ENCODE data around the gene UTP25.

DNA sequence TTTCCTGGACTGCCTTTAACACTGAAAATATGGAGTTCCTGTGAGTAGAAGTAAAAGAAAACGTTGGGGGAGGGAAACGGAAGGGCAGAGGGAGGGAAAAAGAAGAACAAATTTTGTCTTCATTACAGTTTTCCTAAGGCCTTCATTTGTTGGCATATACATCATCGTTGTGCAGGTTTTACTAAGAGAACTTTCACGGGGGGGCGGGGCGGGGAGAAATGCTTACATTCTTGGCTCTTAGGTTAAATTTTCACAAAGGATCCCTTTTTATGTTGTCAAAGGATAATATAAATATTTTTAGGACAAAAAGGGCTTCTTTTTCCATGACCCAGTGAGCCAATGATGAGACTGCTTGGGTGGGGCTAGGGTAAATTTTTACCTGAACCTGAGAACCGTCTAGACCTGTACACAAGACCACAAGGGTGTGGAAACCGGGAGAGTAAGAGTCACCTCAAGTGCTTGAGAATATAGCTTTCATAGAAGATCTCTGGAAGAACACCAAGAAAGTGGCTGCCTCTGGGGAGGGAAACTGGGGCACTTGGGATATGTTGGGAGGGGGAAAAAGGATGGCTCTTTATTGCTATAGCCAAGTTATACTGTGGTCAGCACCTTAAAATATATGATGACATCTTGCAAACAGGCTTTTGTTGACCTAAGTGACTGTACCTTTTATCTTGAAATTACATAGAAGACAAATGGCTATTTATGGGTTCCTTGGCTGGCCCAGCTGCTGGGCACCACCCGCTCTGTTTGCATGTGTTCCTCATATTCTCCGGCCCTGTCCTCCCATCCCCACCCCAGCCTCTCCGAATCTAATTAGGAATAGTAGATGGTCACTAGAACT, 2.0 kb upstream of the UTP25 start:
- TF ChIP-seq POLR2A (IDR thresholded peaks at IDR 0.05) = no peak
- TF ChIP-seq, protein P1, sequence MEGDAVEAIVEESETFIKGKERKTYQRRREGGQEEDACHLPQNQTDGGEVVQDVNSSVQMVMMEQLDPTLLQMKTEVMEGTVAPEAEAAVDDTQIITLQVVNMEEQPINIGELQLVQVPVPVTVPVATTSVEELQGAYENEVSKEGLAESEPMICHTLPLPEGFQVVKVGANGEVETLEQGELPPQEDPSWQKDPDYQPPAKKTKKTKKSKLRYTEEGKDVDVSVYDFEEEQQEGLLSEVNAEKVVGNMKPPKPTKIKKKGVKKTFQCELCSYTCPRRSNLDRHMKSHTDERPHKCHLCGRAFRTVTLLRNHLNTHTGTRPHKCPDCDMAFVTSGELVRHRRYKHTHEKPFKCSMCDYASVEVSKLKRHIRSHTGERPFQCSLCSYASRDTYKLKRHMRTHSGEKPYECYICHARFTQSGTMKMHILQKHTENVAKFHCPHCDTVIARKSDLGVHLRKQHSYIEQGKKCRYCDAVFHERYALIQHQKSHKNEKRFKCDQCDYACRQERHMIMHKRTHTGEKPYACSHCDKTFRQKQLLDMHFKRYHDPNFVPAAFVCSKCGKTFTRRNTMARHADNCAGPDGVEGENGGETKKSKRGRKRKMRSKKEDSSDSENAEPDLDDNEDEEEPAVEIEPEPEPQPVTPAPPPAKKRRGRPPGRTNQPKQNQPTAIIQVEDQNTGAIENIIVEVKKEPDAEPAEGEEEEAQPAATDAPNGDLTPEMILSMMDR (IDR thresholded peaks at IDR 0.05) = no peak

Data from adrenal gland (tissue), 5 donors.